Measurements from ENCODE around the gene DIPK1A.
"Not testable (repeated sequence)": the region's sequence is repeated elsewhere in the genome, so short reads cannot be mapped to it uniquely, and the experiment has no call there.

The DIPK1A gene

DNA sequence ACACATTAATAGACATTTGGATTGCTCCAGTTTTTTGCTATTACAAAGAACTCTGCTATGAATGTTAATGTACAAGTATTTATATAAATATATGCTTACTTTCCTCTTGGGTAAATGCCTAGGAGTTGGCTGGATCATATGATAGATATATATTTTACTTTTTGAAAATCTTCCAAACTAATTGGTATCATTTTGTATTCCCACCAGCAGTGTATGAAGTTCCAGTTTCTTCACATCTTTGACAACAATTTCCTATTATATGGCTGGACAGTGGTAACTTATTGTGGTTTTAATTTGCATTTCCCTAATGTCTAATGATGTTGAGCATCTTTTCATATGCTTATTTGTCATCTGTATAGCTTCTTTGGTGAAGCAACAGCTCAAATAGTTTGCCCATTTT, 23.8 kb upstream of the DIPK1A start:
- FAIRE-seq, result no peak
- DNase-seq (ENCODE audit: extremely low spot score, insufficient read length, low read depth), result no peak

DNA sequence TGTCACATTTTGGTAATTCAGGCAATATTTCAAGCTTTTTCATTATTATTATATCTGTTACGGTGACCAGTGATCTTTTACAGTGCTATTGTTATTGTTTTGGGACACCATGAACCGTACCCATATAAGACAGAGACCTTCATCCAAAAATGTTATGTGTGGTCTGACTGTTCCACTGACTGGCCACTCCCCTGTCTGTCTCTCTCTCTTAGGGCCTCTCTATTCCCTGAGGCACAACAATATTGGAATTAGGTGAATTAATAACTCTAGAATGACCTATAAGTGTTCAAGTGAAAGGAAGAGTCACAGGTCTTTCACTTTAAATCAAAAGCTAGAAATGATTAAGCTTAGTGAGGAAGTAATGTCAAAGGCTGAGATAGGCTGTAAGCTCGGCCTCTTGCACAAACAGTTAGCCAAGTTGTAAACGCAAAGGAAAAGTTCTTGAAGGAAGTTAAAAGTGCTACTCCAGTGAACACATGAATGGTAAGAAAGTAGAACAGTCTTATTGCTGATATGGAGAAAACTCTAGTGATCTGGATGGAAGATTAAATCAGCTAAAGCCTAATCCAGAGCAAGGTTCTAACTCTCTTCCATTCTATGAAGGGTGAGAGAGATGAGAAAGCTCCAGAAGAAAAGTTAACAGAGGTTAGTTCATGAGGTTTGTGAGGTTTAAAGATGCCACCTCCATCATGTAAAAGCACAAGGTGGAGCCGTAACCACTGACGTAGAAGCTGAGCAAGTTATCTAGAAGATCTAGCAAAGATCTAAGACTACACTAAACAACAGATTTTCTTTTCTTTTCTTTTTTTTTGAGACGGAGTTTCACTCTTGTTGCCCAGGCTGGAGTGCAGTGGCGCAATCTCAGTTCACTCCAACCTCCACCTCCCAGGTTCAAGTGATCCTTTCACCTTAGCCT, 19.7 kb upstream of the DIPK1A start:
- FAIRE-seq (peak; percentile 91), DNase-seq (ENCODE audit: extremely low spot score, insufficient read length, low read depth) (no peak)

DNA sequence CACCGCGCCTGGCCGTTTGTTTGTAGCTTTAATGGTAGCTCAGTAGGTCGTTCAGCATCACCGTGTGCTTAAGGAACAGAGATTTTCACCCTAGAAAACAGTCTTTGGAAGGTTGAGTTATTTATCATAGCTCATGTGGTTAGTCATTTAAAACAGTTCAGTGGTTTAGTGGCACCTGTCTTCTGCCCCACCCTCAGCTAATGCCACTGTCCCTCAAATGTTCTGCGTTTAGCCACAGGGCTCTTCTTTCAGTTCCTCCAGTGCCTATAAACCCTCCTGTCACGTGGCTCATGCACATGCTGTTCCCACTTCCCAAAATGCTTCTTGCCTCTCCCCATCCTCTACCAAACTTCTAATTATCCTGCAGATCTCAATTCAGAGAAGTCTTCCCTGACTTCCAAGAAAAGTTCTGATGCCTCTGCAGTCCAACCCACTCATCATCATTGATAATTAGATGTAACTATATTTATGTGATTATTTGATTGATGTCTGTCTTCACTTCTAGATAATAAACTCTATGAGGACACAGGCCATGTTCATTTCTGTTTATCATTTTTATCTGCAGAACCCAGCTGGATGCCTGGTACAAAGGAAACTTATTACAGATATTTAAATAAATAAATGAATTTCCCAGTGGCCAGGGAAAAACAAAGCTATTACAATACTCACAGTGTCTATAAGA, 14.4 kb upstream of the DIPK1A start:
- FAIRE-seq (peak; percentile 100), DNase-seq (ENCODE audit: extremely low spot score, insufficient read length, low read depth) (no peak)

DNA sequence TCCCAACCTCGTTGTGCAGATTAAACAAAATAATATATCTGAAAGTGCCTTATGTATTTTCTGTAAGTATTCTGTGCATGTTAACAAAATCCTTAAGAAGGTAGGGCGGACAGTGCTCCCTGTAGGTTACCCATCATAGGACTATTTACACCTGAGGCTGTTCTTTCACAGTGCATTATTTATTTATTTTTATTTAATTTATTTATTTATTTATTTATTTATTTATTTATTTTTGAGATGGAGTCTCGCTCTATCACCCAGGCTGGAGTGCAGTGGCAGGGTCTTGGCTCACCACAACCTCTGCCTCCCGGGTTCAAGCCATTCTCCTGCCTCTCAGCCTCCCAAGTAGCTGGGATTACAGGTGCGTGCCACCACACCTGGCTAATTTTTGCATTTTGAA, 12.8 kb upstream of the DIPK1A start:
- not testable (repeated sequence) for FAIRE-seq; DNase-seq (ENCODE audit: extremely low spot score, insufficient read length, low read depth)

DNA sequence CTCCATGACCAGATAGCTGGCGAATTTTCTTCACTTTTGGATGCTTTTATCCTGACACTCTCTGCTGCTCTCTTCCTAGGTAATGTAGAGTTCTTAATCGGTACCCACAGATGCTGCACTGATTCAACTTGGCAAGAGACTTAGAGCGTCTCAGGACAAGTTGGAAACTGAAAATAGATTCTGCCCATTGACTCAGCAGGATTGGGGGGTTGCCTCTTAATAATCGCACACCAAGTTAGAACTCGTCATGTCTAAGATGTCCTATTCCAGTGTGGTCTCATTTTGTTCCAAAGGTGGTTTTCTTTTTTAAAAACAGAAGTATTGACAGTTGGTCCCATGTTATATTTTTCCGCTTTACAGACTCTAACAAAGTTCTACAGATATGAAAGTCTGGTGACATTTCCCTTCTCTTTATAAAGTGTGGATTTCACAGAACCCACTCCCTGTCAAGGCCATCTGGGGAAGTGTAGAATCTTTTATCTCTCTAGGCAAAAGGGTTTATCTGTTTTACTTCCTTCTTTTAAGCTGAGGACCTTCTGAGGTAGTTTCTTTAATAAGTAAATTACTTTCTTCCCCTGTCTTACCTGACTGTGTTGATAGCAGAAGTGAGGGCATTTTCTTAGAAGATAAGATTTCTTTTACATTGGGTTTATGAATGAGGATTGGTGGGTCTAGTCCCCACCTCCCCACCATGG, 12.1 kb upstream of the DIPK1A start:
- DNase-seq (ENCODE audit: extremely low spot score, insufficient read length, low read depth), result no peak
- peak; percentile 82 for FAIRE-seq

DNA sequence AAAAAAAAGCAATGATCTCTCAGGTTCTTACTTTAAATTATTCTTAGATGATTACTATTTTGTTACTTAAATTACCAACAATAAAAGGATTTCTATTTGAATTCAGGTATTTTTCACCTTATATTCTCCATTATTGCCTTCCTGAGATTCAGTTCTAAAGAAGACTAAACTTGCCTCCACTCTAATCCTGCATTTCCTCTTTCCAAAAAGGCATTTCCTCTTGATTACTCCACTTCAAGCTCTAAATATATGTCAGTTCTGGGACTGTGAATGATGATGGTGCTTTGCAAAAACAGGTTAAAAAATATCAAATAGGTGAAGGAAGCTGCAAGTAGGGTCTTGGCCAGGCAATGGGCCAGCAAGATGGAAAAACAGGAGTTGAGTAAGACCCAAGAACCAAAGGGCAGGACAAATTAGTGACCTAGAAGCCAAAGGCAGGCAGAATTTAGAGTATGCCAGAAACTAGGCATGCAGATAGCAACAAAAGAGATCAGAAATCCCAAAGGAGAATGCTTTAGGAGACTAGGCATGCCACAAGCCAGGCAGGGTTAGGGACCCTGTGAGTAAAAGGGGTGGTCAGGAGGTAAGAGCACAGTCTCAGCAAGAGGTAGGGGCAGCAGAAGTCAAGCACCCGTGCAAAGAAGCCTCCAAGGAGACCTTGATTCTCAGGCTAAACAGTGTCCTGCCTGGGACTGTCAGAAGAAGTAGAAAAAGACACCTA, 11.3 kb upstream of the DIPK1A start:
- no peak for FAIRE-seq
- no peak for DNase-seq (ENCODE audit: extremely low spot score, insufficient read length, low read depth)

DNA sequence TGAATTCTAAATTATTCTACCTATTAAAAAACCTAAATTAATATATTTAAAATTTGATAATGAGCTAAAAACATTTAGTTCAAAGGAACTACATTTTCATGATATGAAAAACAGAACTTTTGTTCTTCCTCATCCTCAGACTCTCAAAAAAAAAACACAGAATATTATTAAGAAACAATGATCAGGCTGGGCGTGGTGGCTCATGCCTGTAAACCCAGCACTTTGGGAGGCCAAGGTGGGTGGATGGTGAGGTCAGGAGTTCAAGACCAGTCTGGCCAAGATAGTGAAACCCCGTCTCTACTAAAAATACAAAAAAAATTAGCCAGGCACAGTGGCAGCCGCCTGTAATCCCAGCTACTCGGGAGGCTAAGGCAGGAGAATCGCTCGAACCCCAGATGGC, 10.7 kb upstream of the DIPK1A start:
- DNase-seq (ENCODE audit: extremely low spot score, insufficient read length, low read depth); FAIRE-seq: not testable (repeated sequence)

DNA sequence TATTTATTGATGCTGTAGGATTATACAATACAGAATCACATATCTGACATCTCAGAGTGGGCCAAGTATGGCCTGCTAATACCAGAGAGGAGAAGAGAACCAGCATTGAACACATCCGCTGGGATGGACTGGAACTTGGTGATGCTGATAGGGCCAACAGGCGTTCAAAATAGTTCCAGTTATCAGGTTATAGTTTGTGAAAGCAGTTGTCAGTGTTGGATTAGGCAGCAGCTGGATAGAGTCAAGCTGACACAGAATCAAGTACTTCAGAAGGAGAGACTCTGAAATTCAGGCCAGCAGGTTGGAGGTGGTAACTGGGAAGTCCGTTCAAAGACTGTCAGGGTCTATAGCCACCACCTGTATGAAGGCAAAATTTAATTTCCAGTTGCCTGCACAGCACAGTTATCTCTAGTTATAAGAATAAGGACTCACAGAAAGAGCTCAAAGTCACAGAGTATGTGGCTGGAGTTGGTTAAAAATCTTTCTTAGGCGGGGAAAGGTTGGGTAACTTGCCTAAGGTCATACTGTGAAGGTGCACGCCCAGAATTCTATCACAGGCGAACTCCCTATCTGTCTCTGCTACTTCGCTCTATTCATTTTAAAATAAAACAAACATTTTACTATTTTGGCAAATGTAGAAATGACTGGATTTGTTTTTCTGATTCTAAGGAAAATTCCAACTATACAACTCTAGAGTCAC, 9.9 kb upstream of the DIPK1A start:
- FAIRE-seq, result no peak
- DNase-seq (ENCODE audit: extremely low spot score, insufficient read length, low read depth), result no peak

DNA sequence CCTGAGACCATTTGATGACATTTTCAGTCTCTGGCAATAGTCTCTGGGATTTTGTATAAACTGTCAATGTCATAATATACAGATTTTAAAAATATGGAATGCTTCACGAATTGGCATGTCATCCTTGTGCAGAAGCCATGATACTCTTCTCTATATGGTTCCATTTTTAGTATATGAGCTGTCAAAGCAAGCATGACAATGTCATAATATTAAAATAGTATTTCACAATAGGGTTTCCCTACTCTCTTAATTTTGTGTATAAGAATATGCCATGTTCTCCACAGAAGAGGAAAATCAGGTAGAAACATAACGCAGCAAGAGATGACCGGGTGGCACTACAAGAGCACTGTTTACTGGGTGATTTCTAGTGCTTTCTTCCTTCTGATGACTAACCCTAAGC, 8.3 kb upstream of the DIPK1A start:
- no peak for FAIRE-seq

DNA sequence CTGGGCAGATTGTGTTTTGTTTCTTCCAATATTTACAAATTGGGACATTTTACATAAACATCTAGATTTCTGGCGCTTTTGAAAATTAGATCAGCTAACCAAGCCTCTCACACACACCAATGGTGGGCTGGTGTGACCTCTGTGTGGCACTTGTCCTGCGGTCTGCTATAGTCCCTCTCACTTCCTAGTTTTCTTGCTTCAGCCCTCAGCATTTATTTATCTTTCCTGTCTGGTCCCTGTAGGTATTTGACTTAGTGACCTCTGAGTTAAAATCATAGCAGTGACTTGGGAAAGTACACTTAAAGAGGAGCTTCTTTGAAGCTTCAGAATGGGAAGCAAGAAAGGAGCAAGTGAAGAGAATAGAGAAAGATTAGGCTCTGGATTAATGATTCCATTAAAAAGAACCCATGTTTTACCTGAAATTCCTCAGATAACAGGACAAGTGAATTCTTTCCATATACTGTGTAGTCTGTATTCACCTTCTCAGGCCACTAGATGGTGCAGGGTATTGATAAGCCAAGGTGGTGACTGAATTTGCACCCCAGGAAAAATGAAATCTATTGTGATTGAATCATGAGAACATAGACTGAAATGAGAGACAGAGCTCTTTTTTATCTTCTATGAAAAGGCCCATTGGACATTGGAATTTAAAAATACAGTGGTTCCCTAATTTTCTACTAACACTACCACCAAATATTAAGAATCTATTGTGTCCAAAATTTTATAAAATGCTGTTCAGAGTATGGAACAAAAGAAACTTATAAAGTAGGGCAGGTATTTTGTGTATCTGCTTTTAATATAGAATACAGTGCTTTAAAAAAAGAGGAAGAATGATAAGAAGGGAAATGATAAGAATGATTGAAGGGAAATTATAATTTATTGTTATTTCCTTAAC, 7.1 kb upstream of the DIPK1A start:
- FAIRE-seq (peak; percentile 84), DNase-seq (ENCODE audit: extremely low spot score, insufficient read length, low read depth) (no peak)

More for the DNA sequence above, 8.3 kb upstream of the DIPK1A start:
- no peak for DNase-seq (ENCODE audit: extremely low spot score, insufficient read length, low read depth)

DNA sequence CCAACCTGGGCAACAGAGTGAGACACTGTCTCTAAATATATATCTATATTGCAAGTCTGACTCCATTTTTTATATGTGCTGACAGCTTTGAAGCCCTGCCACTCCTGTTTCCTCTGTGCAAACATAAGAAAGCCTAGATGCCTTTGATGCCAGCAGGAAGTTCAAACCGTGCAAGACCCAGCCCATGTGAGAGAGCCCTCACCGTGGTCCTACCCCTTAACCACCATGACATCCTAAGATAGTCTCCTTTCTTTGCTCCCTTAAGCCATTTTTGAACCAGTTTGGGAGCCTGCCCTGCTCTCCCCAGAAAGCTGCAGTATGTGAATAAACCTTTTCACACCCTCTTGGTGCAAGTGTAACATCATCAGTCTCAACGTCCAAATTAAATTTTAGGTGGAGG, 3.7 kb upstream of the DIPK1A start:
- no peak for FAIRE-seq
- DNase-seq (ENCODE audit: extremely low spot score, insufficient read length, low read depth), result no peak

DNA sequence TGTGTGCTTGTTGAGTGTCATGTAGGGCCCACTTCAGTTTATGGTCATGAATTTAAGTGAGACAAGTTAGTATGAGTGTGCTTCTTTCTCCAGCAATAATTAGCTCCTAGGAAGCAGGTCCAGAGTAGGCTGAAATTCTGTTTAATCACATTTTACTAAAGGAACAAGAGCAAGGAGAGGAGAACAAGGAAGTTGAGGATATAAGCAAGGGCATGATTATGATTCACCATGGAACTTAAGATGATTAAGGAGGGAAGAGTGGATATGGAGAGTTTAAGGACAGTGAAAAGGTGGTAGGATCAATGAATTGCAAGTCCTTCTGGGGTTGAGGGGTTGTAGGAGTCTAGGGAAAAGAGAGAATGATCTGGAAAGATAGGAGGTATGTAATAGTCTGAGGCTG, 3.1 kb upstream of the DIPK1A start:
- FAIRE-seq (no peak), DNase-seq (ENCODE audit: extremely low spot score, insufficient read length, low read depth) (no peak)

DNA sequence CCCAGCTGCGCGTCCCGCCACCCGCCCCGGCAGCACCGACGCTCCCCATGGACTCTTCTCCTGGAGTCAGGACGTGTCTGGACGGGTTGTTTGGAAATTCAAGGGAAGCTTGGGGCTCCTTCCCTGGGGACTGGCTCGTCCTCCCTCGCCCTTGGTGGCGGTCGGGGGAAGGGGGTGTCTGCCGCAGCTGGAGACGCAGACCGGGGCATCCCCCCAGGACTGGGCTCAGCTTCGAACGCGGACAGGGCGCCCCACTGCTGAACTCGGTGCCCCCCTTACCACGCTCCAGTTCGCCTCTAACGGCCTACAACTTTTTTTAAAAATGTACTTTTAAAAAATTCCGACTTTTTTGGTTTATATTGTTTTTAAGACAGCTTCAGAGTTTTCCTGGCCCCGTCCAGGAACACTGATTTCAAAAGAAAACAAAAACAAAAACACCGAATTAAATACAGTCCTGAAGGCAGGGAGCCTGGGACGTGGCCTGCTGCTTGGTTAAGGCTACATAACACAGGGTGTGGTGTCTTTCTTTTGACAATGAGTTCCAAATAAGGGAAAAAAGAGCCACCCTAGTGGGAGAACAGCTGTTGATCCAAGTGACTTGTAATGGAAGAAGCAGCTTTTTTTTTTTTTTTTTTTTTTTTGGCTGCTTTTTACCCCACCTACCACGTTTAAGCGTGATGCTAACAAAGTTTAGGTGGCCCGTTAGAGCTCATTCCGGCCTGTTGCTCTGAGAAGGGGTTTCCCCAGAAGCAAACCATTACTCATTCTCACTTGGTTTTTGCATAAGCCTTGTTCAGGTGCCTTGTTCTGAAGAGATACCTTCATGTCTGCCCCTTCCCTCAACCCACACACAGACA, 862 bp upstream of the DIPK1A start:
- peak; percentile 96 for FAIRE-seq

DNA sequence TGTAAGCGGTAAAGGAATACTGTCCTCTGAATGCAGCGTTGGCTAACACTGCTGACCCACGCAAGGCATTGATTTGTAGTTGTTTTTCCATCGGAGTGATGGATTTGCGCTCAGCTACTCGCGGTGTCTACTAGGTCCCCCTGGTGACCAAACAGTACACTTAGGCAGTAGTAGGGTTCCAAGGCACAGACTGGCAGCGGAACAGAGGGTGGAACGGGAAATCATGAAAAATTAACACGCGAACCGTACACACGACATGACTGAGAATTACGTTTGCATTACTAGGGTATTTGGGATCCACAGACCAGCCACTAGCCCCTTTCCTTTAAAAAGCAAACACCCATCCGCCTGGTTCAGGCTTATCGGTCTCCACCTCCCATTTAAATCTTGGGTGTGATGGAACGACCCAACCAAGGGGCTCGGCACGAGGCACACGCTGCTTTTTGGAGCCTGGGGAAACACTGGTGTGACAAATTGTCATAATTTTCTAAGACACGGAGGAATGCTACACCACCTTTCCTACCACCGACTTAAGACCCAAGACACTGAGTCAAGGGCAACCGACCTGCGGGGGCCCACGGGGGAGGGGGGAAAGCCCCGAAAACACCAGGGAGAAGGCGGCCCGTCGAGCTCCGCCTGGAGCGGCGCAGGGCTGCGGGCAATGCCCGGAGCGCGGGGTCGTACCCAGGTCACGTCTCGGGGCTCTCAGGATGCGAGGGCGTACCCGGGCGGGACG, 699 bp downstream of the DIPK1A start:
- FAIRE-seq, result peak; percentile 98
- no peak for DNase-seq (ENCODE audit: extremely low spot score, insufficient read length, low read depth)

More for the DNA sequence above, 862 bp upstream of the DIPK1A start:
- no peak for DNase-seq (ENCODE audit: extremely low spot score, insufficient read length, low read depth)

DNA sequence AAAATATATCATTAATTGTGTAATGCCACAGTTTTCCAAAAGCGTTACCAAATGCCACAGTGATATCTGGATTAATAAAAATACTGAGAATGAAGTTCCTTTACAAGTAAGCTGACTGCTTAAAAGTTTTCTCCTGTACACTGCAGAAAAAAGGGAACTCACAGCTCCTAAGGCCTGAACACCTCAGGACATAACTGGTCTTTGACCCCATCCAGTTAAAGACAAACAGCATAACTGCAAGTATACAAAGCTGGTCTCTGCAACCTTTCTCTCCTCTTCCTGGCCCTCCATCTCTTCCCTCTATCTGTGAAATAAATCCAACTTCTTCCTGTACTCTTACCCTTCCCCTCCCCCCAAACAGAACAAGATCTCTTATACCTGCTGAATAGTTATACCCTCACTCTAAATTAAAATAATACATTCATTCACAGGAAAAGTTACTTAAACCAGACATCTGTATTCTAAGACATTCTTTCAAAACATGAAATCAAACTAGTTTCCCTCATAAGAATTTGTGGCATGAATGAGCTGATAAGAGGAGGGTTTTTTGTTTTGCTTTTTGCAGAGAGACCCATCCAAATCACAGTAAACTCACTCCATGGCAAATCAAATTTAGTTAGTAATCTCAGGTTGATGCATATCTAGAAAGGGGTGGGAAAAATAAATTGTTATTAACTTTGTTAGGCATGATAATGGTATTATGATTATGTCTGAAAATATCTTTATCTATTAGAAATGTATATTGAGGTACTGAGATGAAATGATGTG, 2.9 kb downstream of the DIPK1A start:
- DNase-seq (ENCODE audit: extremely low spot score, insufficient read length, low read depth), result no peak
- peak; percentile 5 for FAIRE-seq

DNA sequence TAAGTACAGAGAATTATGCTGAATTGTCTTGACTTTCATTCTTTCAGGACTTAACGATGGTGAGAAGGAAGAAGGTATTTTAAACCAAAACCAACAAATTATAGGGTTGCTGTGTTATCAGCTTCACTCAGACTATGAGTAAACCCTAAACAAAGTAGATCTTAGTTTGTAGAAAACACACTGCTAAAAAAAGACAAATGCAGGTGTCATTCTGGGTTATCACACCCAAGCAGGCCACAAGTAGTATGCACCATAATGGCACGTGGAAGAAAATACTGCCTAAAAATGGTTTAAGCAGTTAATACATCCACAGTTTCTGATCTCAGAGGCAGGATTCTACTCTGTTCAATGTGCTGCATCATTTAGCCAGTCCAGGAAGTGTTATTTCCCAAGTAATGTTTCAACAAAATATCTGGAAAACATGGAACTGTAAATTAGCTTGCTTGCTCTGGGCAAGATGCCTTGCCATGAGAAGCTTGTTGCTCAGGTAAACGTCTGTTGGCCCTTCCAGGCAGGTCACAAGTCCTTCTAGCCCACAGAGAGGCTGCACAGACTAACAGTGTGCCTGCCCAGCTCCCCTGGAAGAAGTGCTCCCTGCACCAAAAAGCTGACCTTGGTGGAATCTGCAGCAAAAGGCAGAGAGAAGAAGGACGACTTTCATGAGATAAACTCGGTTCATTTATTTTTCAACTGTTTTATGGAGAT, 4.1 kb downstream of the DIPK1A start:
- FAIRE-seq (peak; percentile 89), DNase-seq (ENCODE audit: extremely low spot score, insufficient read length, low read depth) (no peak)
